ENCODE measurements around the gene KLHL2.

DNA sequence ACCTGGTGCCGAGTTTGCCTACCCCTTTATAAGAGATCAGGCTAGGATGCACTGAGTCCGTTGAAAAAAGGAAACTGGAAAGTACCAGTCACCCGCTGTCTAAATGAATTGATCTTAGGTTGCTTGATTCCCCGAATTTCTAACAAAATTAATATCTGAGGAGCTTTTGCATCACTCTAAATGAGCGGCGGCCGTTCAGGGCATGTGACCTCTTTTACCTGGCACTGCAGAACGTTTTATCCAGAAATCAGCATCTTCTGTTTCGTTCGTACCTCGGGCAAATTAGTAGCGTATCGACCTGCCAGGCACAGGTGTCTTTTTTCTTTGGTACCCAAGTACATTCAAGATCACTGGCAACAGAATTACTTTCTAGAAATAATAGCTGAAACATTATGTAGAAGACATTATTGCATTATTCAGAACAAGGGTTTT lies 876 bp downstream of the KLHL2 start:
- TF ChIP-seq ZNF260 (CRISPR knock-in tag; IDR thresholded peaks at IDR 0.05; ENCODE audit: borderline replicate concordance, low read depth) (no peak), CTCF (CRISPR knock-in tag; IDR thresholded peaks at IDR 0.05) (no peak), CENPBD1 (CRISPR knock-in tag; IDR thresholded peaks at IDR 0.05; ENCODE audit: borderline replicate concordance, low read depth) (no peak), SKI (IDR thresholded peaks at IDR 0.05; ENCODE audit: partially characterized antibody) (no peak), REST (IDR thresholded peaks at IDR 0.05; ENCODE audit: borderline replicate concordance in 1 of 2, low read depth in 1 of 2, low read length in 2 of 2) (no peak), POLR2A (IDR thresholded peaks at IDR 0.05; ENCODE audit: insufficient read depth in 1 of 2, low read depth in 2 of 2, low read length in 2 of 2) (no peak), ZNF563 (CRISPR knock-in tag; IDR thresholded peaks at IDR 0.05) (no peak), EZH2 (conservative IDR thresholded peaks at IDR 0.05; ENCODE audit: low read depth, low read length) (no peak), EP300 (IDR thresholded peaks at IDR 0.05; ENCODE audit: low read depth in 2 of 2, low read length in 2 of 2) (no peak), EP300 (CRISPR knock-in tag; IDR thresholded peaks at IDR 0.05; ENCODE audit: borderline replicate concordance) (no peak), ZNF776 (CRISPR knock-in tag; IDR thresholded peaks at IDR 0.05) (no peak)
